Activated CD8-positive, alpha-beta memory T cell treated with anti-CD3 and anti-CD28 coated beads for 36 hours (primary cell): ENCODE measurements around the gene CCT3. TPM values are rescaled to one million over a fixed set of nuclear protein-coding genes. Genes with fewer than 3 reads are reported as not detected.
"Not testable (repeated sequence)": the region's sequence is repeated elsewhere in the genome, so short reads cannot be mapped to it uniquely, and the experiment has no call there.

Experiments
- CTCF ChIA-PET: fragments of 350-600 bp; sonication (Branson Sonifier 250); formaldehyde crosslinking; loops from one replicate; lab custom pipeline; 2021; ENCODE audit warnings: antibody characterized with exemption; lab: Charles Lee
- POLR2A ChIA-PET: fragments of 350-600 bp; sonication (Branson Sonifier 250); formaldehyde crosslinking; loops from one replicate; lab custom pipeline; 2021; ENCODE audit warnings: antibody characterized with exemption; lab: Charles Lee
- total RNA-seq, 2 experiments: library from RNA; stranded (reverse); gene quantifications; one replicate each; pipeline ENCODE4 v1.2.3, GENCODE V29; 2021

Gene CCT3
- total RNA-seq, 2 experiments from 2014 or later = 500 to 528 TPM

GRCh38 chr1:156347331-156347730 lies 9.2 kb upstream of the CCT3 start:
- POLR2A ChIA-PET = no interaction called here
- CTCF ChIA-PET = interaction anchor here (0.6 to 1.7 kb wide), 2 partner anchors 85 to 98 kb away, joined by 3 to 7 read pairs; no protein-coding TSS in a partner anchor

GRCh38 chr1:156346636-156347035 lies 8.5 kb upstream of the CCT3 start:
- ChIA-PET CTCF (interaction anchor here (0.8 kb wide), 1 partner anchor 99 kb away, joined by 3 read pairs; no protein-coding TSS in a partner anchor), POLR2A (no interaction called here)

GRCh38 chr1:156346035-156346434 lies 7.9 kb upstream of the CCT3 start:
- CTCF ChIA-PET = interaction anchor here (0.6 to 0.8 kb wide), 2 partner anchors 100 to 123 kb away, joined by 3 to 4 read pairs; no protein-coding TSS in a partner anchor
- POLR2A ChIA-PET = not testable (repeated sequence)

GRCh38 chr1:156344409-156344808 lies 6.3 kb upstream of the CCT3 start:
- CTCF ChIA-PET = no interaction called here

GRCh38 chr1:156342166-156342955 lies 4.3 kb upstream of the CCT3 start:
- POLR2A ChIA-PET = no interaction called here
- CTCF ChIA-PET = interaction anchor here (1.5 to 2.2 kb wide), 2 partner anchors 43 to 138 kb away, joined by 3 to 7 read pairs; no protein-coding TSS in a partner anchor

More at GRCh38 chr1:156344409-156344808, 6.3 kb upstream of the CCT3 start:
- POLR2A ChIA-PET = no interaction called here

- ChIA-PET POLR2A (interaction anchor here (0.6 to 1.3 kb wide), 6 partner anchors 34 to 478 kb away, joined by 3 to 8 read pairs (median 4); partner anchors contain the start of genes PMF1 and SMG5), CTCF (interaction anchor here (1.7 to 2.3 kb wide), 2 partner anchors 13 to 48 kb away, joined by 7 to 10 read pairs; no protein-coding TSS in a partner anchor)
These were observed 258 bp downstream of the CCT3 start for GRCh38 chr1:156337888-156338179.

- ChIA-PET POLR2A (interaction anchor here (0.6 to 1.3 kb wide), 5 partner anchors 34 to 477 kb away, joined by 3 to 8 read pairs (median 4); partner anchors contain the start of gene SMG5), CTCF (interaction anchor here (0.7 to 2.3 kb wide), 4 partner anchors 12 to 48 kb away, joined by 3 to 10 read pairs (median 5); no protein-coding TSS in a partner anchor)
These were observed 822 bp downstream of the CCT3 start for GRCh38 chr1:156337052-156337887.

- CTCF ChIA-PET = interaction anchor here (1.7 to 2.3 kb wide), 2 partner anchors 11 to 49 kb away, joined by 7 to 10 read pairs; no protein-coding TSS in a partner anchor
These were observed 1.9 kb downstream of the CCT3 start for GRCh38 chr1:156336242-156336641.

GRCh38 chr1:156323179-156323578 lies 14.9 kb downstream of the CCT3 start:
- CTCF ChIA-PET = interaction anchor here (0.5 kb wide), 1 partner anchor 284 kb away, joined by 4 read pairs; no protein-coding TSS in a partner anchor

More at GRCh38 chr1:156336242-156336641, 1.9 kb downstream of the CCT3 start:
- POLR2A ChIA-PET = interaction anchor here (0.5 kb wide), 1 partner anchor 209 kb away, joined by 10 read pairs; no protein-coding TSS in a partner anchor

GRCh38 chr1:156320560-156320959 lies 17.5 kb downstream of the CCT3 start:
- POLR2A ChIA-PET = no interaction called here

More at GRCh38 chr1:156323179-156323578, 14.9 kb downstream of the CCT3 start:
- POLR2A ChIA-PET = not testable (repeated sequence)

GRCh38 chr1:156319664-156320063 lies 18.4 kb downstream of the CCT3 start:
- CTCF ChIA-PET = interaction anchor here (0.7 to 1.9 kb wide), 8 partner anchors 9 to 709 kb away, joined by 3 to 5 read pairs (median 3); partner anchors contain the start of gene TMEM79

More at GRCh38 chr1:156320560-156320959, 17.5 kb downstream of the CCT3 start:
- CTCF ChIA-PET = no interaction called here

GRCh38 chr1:156316909-156317308 lies 21.2 kb downstream of the CCT3 start:
- ChIA-PET CTCF (interaction anchor here (0.9 to 1.0 kb wide), 2 partner anchors 33 to 176 kb away, joined by 3 read pairs; partner anchors contain the start of gene TMEM79), POLR2A (interaction anchor here (0.7 kb wide), 1 partner anchor 59 kb away, joined by 6 read pairs; no protein-coding TSS in a partner anchor)

More at GRCh38 chr1:156319664-156320063, 18.4 kb downstream of the CCT3 start:
- POLR2A ChIA-PET = no interaction called here

- CTCF ChIA-PET = interaction anchor here (0.9 to 1.3 kb wide), 3 partner anchors 9 to 333 kb away, joined by 3 to 4 read pairs (median 3); partner anchors contain the start of gene ARHGEF2
- POLR2A ChIA-PET = no interaction called here
These were observed 27.1 kb downstream of the CCT3 start for GRCh38 chr1:156310962-156311361.

GRCh38 chr1:156308078-156308477 lies 30.0 kb downstream of the CCT3 start:
- POLR2A ChIA-PET = interaction anchor here (1.3 kb wide), 1 partner anchor 25 kb away, joined by 3 read pairs; the partner anchor contains the start of gene SMG5
- CTCF ChIA-PET = interaction anchor here (0.6 to 0.9 kb wide), 3 partner anchors 18 to 254 kb away, joined by 3 to 4 read pairs (median 3); no protein-coding TSS in a partner anchor

- ChIA-PET CTCF (interaction anchor here (1.0 kb wide), 1 partner anchor 22 kb away, joined by 3 read pairs; the partner anchor contains the start of gene SMG5), POLR2A (interaction anchor here (0.6 kb wide), 1 partner anchor 30 kb away, joined by 3 read pairs; no protein-coding TSS in a partner anchor)
These were observed 32.9 kb downstream of the CCT3 start for GRCh38 chr1:156305215-156305614.

GRCh38 chr1:156303241-156303640 lies 34.9 kb downstream of the CCT3 start:
- ChIA-PET CTCF (interaction anchor here (0.7 kb wide), 1 partner anchor 143 kb away, joined by 3 read pairs; no protein-coding TSS in a partner anchor), POLR2A (interaction anchor here (0.8 to 1.1 kb wide), 4 partner anchors 9 to 34 kb away, joined by 3 to 8 read pairs (median 5); partner anchors contain the start of genes CCT3 and SMG5)

- CTCF ChIA-PET = no interaction called here
- POLR2A ChIA-PET = no interaction called here
These were observed 39.2 kb downstream of the CCT3 start, which contains the start of gene VHLL for GRCh38 chr1:156298852-156299357. Gene VHLL, minus strand, starts transcription at chr1:156299307. Its CDS starts 118 bp downstream, at chr1:156299189.
